Globus pallidus (tissue), 1 donor: ENCODE measurements around the gene MAPK9.

Experiments
- DNase-seq: peaks from one replicate; pipeline ENCODE4 v3.0.0-alpha.2; 2015; ENCODE audit warnings: low spot score

Gene MAPK9

DNA sequence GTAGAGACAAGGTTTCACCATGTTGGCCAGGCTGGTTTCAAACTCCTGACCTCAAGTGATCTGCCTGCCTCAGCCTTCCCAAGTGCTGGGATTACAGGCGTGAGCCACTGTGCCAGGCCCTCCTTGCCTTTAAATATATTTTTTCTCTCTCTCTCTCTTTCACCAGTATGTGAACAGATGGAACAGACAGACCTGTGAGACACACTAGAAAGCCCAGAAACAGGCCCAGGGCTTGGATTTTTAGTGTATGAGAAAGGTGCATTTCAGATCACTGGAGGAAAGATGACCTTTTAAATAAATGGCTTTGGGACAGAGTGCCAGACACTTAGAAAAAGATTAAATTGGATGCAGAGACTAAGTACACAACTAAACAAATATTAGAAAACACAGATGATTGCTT, 86.0 kb downstream of the MAPK9 start:
- no peak for DNase-seq

- no peak for DNase-seq
These were observed 87.5 kb downstream of the MAPK9 start for GRCh38 chr5:180204276-180204819.

GRCh38 chr5:180202939-180203573, 88.8 kb downstream of the MAPK9 start:
- DNase-seq = no peak

DNA sequence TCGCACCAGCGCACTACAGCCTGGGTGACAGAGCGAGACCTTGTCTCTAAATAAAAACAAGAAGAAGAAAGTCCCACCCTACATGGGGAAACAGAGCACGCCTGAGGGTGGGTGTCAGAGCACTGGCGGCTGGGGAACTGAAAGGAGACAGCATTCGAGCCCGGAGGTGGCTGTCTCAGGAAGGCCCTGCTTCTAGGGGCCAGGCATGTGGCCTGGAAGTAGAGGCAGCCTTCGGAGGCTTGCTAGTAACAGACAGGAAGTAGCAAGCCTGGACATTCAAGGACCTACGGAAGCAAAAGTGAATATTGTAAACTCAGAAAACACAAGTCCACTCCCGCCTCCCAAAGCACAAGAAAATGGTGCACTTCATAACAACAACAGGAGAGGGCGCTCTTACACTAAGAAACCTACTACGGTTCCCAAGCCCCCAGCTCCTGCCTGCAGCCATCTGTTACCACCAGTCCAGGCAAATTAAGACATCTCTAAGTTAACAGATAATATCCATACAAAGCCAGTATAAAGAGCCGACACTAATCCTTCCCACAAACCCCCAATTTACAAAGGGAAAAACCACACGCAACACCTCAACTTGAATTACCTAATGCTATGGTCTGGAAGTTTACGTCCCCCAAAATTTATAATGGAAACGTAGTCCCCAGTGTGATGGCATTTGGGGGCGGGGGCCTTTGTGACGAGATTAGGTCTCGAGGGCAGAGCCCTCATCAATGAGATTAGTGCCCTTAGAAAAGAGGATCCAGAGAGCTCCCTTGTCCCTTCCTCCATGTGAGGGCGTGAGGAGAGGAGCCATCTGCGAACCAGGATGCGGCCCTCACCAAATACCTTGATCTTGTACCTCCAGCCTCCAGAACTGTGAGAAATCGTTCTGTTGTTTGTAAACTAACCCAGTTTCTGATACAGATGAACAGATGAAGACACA, 90.6 kb downstream of the MAPK9 start:
- no peak for DNase-seq

DNA sequence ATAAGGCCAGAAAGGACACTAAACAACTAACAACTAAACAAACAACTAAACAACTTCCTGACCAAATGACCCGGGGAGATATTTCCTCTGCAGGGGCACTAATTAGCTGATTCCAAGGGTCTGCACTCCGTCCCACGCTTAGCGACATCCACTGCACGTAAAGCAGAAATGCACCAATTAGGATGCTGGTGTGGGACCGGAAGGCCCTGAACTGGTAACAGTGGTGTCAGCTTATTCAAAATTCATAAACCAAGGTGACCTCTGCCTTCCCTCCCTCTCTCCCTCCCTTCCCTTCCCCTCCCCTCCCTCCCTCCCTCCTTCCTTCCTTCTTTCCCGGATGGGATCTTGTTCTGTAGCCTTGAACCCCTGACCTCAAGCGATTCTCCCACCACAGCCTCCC, 92.5 kb downstream of the MAPK9 start:
- no peak for DNase-seq

DNA sequence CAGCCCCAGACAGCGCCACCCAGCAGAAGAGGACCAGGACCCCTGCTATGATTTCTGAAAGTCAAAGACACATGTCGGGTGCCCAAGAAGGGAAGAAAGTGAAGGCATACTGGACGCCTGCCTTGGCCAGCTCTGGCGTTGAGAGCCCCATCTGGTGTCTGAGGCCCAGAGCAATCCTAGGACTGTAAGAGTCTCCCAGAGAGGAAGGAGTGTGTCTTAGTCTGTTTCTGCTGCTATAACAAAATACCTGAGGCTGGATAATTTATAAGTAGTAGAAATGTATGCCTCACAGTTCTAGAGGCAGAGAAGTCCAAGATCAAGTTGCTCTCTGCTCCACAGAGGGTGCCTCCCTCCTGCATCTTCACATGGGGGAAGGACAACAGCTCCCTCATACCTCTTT, 93.7 kb downstream of the MAPK9 start:
- DNase-seq = no peak

DNA sequence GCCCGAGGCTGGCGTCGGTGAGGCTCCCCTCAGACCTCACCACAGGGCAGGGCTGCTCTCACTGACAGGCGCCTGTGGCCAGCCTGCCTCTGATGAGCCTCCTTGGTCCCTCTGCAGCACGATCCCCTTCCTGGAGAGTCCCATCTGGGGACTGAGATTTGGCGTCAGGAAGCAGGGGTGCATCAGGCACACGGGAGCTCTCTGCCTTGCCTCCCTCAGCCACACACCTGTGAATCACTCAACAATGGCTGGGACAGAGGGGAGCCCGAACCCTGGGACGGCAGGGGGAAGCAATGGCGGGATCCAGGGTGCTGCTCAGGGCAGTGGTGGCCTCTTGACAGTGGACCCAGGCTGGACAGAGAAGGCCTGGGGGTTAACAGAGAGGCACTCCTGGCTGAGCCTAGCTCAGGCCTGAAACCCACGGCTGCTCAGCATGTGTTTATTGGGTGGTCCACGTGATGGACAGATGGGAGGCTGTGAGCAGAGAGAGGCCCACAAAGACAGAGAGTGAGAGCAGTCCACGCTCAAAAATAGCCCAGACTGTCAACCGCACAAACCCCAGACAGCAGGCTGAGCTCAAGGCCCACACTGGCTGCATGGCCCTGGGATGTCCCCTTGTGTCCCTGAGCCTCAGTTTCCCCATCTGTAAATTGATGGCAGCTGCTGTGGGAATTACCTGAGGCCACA, 94.7 kb downstream of the MAPK9 start:
- DNase-seq = no peak

GRCh38 chr5:180194410-180195345, 97.2 kb downstream of the MAPK9 start:
- no peak for DNase-seq

GRCh38 chr5:180193749-180194375, 98.0 kb downstream of the MAPK9 start:
- no peak for DNase-seq

GRCh38 chr5:180191716-180192115, 100.2 kb downstream of the MAPK9 start:
- DNase-seq = no peak

DNA sequence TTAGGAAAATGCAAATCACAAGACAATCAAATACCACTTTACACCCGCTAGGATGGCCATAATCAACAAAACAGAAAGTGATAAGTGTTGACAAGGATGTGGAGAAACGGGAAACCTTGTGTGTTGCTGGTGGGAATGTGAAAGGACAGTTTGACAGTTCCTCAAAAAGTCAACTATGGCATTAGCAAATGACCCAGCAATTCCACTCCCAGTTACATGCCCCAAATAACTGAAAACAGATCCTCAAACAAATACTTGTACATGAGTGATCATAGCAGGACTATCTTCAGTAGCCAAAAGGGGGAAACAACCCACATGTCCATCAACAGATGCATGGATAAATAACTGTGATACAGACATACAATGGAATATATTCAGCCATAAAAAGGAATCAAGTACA, 104.1 kb downstream of the MAPK9 start:
- DNase-seq = no peak
